Erythroblast (primary cell): ENCODE measurements around the gene TMEM260.
"Not testable (repeated sequence)": the region's sequence is repeated elsewhere in the genome, so short reads cannot be mapped to it uniquely, and the experiment has no call there.

ENCODE experiments used
- DNase-seq, 2 experiments: peaks; one replicate each; lab custom pipeline; 2025; lab: John Stamatoyannopoulos, UW
- GATA1 ChIP-seq: IDR thresholded peaks from 2 replicates; pipeline ENCODE4 v1.6.1; 2011; ENCODE audit warnings: low read depth, mild to moderate bottlenecking, control low read depth, low read length, moderate library complexity
- POLR2A ChIP-seq: IDR thresholded peaks from 2 replicates; pipeline ENCODE4 v1.6.1; 2011; ENCODE audit warnings: mild to moderate bottlenecking, low read length

TMEM260 gene

DNA sequence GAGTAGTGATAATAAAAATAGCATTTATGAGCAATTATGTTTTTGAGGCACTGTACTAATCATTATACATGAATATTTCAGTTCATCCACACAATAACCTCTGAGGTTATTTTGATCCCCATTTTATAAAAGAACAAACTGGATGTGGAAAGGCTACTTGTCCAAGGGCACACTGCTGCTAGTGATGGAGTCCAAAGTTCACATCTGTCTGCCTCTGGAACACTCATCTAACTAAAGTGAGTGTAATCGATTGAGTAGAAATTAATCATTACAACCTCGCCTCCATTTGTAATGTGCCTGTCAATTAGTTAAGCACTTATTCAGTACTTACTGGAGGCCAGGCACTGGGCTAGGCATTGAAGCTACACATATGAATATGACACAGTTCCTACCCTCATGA, 55.4 kb downstream of the TMEM260 start:
- no peak for DNase-seq
- no peak for TF ChIP-seq POLR2A
- no peak for TF ChIP-seq GATA1

DNA sequence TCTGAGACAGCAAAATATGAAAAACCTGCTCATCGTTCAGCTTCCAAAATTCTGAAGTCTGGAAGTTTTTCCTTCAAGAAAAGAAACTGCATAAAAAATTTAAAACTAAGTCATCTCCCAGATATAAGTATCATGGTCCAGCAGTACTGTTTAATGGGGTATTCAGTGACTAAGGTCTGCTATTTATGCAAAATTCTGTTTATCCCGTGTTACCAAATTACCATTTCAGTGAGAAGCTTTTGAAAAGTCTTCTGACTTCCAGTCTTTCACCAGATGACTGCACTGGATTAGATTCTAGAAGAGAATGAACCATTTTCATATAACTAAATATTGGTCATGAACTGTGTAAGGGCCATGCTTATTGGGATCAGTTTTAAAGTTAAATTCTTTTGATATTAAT, 67.9 kb downstream of the TMEM260 start:
- DNase-seq, result no peak
- TF ChIP-seq POLR2A (no peak), GATA1 (no peak)

DNA sequence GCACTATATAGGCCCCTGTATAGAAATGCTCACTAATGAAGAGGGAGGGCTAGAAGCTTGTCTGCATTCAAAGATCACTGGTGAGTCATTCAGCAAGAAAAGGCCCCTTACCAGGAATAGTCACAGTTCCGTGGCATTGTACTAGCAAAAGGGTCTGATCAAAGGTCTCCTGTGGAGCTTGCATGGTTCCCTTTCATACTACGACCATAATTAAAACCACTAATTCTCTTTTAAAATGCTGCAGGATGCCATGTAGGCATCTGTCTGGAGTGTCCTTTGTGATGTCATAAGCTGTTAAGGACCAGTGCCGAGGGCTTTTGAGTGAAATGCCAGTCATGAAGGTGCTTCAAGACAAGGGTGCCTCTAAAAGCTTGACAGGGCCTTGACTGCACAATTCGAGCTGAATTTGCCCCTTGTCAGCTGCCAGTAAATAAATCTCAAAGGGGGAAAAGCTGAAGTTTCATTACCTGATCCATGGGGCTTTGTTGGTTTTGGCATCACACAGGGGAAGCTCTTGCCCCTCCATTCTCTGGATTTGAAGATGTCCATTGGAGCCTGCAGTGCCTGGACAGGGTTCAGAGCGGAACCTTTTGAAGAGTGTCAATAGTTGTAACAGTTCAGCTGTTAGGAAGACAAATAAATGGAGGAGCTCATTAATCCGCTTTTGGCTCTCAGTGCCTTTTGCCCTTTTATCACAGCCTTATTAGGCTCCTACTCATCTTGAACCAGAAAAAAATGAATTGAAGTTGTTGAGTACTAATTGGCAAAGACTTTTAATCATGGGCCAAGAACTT, 69.1 kb downstream of the TMEM260 start:
- TF ChIP-seq POLR2A, result no peak
- no peak for TF ChIP-seq GATA1
- no peak for DNase-seq

DNA sequence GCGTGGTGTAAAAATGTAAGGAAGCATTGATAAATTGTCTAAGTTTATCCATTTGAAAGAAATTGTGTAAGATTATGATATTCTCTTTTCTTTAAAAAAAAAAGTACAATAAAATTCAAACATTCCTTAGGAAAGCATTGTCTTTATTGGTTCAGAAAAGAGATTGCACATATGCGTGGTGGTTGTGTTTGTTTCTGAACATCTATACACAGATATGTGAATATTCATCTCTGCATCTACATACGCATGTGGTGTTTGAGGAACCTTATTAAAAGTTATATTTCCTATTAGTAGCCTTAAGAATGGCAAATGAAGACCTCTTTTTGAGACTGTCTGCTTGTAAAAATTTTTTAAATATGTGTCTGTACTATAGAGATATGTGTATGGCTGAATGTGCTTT, 69.8 kb downstream of the TMEM260 start:
- TF ChIP-seq POLR2A, result no peak
- no peak for TF ChIP-seq GATA1
- DNase-seq, result no peak

DNA sequence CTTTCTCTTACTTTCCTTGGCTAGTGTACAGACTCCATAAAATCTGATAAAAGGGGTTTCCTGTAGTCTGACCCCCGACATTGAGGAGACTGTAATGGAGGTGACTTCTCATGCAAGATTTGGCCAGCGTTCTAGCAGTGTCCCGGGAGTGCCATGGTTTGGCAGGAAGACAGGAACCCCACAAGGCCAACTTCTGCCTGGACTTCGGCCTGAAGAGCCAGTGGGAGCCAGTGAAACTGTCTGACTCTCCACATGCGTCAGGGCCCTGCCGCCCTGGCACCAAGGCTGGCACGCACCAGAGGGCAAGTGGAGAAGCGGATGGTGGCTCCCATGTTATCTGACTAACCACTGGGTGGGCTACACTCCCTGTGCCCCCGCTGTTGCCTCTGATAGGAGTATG, 70.5 kb downstream of the TMEM260 start:
- no peak for TF ChIP-seq GATA1
- no peak for TF ChIP-seq POLR2A
- no peak for DNase-seq

DNA sequence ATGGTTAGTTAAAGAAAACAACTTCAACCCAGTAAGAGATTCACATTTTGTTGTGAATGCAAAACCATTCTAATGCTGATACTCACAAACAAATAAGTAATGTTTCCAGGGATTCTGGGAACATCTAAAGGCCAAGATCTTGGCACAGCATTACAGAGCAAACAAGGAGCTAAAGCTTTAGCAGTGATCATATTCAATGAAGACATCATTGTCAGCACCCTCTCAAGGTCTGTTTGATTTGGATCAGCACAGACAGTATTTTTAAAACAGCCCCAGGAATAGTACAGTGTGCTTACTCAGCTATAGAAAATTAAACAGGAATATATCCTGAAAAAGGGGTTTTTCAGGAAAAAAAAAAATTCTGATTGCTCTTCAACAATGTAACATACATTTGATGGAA, 71.4 kb downstream of the TMEM260 start:
- no peak for TF ChIP-seq POLR2A
- no peak for TF ChIP-seq GATA1
- no peak for DNase-seq

DNA sequence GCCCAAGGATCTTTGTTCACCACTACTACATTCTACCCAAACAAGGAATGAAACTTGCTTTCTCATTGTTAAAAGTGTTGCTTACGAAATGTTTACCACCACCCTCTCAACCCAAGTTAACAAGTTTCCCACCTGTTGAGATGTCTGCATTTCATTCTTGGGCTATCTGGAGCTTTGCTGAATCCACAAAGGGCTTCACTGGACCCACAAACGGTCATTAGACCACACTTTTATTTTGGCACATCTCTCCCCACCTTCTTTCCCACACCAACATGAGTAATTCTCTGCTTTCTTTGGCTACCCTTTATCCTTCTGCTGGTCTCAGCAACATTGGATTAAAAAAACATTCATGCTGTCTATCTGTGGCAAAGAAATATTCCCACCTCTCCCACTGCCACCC, 78.0 kb downstream of the TMEM260 start:
- no peak for DNase-seq
- no peak for TF ChIP-seq GATA1
- no peak for TF ChIP-seq POLR2A

DNA sequence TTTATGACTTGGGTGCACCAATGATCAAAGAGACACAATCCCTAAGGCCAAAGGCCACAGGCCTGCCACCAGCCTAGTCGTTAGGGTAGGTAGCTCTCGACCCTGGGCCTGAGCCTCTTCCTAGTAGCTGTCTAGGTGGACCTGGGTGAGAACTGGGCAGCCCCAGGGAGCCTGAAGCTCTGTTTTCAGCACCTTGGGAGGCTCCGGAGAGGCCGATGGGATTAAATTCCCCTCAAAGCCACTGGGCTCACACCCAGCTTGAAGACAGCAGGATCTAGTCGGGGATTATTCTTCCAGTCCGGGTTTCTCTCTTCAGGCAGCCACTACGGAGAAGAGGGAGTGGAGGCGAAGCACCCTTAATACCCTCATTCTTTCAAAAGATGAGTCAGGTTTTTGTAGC, 79.8 kb downstream of the TMEM260 start:
- DNase-seq, result no peak
- TF ChIP-seq GATA1 (no peak), POLR2A (no peak)

DNA sequence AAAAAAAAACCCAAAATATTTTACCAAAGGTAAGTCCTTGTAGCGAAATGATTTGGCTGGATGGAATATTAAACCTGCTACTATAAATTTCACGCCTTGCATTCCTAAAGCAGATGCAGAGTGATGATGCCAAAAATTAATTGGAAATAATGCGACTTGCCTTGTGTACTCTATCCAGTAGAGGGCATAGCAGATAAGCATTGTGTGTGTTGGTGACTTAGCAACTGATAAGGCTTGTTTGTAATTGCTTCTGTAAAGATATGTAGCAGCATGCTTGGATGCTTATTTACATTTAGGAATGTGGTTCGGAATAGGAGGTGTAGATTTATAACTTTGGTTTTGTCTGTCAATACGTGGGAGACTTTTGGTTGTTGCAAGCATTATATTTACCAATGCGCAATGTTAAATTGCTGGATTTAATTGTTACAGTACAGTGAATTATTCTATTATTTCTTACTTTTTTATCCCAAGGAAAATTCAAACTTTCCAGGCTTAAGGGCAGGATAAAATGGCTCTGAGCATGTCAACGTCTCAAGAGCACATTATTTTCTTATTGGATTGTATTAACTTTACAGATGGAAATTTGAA, 80.5 kb downstream of the TMEM260 start:
- TF ChIP-seq GATA1 (no peak), POLR2A (no peak)
- peak; percentile 72 for DNase-seq

DNA sequence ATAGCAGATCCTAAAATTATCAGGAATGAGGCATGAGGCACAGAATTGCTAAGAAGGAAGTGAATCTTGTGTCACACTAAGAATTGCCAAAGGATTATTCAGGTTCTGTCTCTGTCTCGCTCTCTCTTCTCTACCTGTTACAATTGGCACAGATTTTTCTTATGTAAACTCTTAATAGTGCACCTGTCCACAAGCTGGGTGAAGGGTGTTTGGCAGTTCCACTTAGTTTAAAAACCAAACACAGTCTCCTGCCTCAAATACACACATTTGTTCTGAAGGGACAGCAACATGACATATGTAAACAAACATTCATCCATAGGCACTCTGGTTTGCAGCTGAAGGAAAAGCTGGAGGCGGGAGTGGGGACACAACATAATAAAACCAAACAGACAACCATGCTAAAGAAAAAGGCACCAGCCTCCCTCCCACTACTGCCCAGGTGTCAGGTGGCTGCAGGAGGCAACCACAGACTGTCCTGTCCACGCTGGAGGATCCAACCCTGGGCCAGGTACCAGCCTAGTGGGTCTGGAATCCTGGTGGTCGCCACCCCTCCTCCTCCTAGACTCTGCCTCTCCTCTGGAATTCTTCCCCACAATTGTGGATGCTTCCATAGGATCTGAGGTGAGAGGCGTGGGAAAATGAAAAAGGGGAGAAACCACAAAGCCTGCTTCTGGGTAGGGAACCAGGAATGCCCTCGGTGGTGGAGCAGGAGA, 81.2 kb downstream of the TMEM260 start:
- TF ChIP-seq POLR2A (no peak), GATA1 (no peak)
- no peak for DNase-seq

DNA sequence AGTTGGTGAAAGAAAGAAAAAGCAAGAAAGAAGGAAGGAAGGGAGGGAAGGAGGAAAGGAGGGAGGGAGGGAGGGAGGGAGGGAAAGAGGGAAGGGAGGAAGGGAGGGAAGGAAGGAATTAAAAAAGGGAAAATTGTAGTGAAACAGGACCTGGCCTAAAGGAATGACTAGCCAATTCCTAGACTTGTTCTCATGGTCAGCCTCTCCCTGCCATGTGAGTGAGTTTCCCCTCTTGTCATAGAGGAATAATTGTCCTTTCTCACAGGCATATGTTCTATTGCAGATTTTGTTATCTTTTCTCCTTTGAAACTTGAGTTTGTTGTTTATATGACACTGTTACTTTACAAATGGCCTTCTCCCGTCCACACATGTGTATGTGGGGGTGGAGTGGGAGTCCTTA, 81.9 kb downstream of the TMEM260 start:
- DNase-seq, result no peak
- TF ChIP-seq POLR2A (no peak), GATA1 (no peak)

DNA sequence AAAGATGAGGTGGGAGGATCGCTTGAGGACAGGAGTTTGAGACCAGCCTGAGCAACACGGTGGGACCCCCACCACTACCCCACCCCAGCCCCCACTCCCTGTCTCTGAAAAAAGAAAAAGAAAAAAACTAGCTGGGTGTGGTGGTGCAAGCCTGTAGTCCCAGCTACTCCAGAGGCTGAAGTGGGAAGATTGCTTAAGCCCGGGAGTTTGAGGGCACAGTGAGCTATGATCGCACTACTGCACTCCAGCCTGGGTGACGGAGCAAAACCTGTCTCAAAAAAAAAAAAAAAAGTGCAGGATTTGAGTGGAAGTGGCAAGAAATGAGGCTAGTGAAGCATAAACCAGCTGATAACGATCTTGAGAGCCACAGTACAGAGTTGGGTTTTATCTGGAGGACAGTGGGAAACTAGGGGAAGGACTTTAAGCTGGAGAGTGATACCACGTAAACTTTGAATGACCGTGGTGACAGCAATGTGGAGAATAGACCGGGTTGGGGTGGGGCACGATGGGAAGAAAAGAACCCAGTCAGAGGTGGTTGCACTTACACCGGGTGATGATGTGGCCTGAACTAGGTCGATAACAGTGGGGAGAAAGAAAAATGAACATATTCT, 85.3 kb downstream of the TMEM260 start:
- TF ChIP-seq GATA1, result no peak
- no peak for TF ChIP-seq POLR2A
- no peak for DNase-seq

DNA sequence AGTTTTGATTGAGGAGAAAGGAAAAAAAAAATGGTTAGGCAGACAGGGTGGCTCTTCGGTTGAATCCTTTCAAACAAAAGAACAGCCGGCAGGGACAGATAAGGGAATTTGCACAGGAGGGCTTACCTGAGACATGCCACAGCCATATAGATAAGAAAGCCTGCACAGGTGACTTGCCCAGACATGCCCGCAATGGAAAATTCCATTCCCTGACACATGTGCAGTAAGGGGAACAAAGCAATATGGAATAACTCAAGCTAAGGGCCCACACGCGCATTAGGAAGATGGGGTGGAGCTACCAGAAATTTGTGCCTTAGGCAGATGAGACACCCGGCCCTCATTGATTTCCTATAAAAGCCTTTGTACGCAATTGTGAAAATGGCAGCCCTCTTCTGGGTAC, 86.7 kb downstream of the TMEM260 start:
- TF ChIP-seq GATA1 (no peak), POLR2A (no peak)
- DNase-seq, result no peak

DNA sequence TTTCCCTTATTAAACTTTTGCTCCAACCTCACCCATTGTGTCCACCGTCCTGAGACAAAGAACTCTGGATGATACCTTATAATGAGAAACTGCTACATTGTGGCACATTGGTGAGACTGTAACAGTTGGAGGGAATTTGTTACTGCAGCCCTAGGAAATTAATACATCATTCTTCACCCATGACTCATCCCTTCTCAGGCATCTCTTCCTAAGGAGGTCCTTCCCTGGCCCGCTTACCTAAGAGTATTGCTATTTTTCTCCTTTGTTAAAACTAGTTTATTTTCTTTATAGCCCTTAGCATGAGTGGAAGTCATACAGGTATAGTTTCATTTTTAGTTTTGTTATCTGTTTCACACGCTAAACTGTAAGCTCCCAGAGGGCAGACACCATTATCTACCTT, 87.1 kb downstream of the TMEM260 start:
- no peak for DNase-seq
- TF ChIP-seq GATA1, result no peak
- TF ChIP-seq POLR2A, result no peak

DNA sequence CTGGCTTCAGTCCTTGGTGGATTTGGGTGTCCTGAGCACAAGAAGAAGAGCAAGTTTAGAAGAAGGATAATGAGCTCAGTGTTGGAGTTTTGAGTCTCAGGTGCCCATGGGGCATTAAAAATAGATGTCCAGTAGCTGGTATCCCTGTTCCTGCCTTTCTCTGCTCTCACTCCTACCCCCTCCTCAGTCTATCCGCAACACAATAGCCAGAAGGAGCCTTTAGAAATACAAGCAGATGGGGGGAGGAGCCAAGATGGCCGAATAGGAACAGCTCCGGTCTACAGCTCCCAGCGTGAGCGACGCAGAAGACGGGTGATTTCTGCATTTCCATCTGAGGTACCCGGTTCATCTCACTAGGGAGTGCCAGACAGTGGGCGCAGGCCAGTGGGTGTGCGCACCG, 87.7 kb downstream of the TMEM260 start:
- not testable (repeated sequence) for DNase-seq
